Keratinocyte (primary cell): ENCODE data around the gene TAS2R8.

ENCODE experiments used
- EZH2 ChIP-seq: IDR thresholded peaks from one replicate; pipeline ENCODE4 v1.6.1; 2012; ENCODE audit warnings: inconsistent platforms, mild to moderate bottlenecking, low read length, moderate library complexity
- TF ChIP-seq, protein P1 (sequence below), 3 experiments: IDR thresholded peaks in 1 of 3; conservative IDR thresholded peaks in 1 of 3; optimal IDR thresholded peaks in 1 of 3; 2 replicates in 2 of 3; 3 replicates in 1 of 3; pipeline versions ENCODE3 to v1.5.1; 2011; ENCODE audit warnings: low read length in 3 of 3, mild to moderate bottlenecking in 3 of 3, moderate library complexity in 2 of 3, control low read depth in 1 of 3, inconsistent platforms in 1 of 3; ENCODE audit not compliant: insufficient read depth in 2 of 3; ENCODE audit errors: extremely low read depth in 1 of 3

GRCh38 chr12:10849425-10849878 is 42.4 kb upstream of the TAS2R8 start, which contains the start of gene PRR4:
- TF ChIP-seq, protein P1, sequence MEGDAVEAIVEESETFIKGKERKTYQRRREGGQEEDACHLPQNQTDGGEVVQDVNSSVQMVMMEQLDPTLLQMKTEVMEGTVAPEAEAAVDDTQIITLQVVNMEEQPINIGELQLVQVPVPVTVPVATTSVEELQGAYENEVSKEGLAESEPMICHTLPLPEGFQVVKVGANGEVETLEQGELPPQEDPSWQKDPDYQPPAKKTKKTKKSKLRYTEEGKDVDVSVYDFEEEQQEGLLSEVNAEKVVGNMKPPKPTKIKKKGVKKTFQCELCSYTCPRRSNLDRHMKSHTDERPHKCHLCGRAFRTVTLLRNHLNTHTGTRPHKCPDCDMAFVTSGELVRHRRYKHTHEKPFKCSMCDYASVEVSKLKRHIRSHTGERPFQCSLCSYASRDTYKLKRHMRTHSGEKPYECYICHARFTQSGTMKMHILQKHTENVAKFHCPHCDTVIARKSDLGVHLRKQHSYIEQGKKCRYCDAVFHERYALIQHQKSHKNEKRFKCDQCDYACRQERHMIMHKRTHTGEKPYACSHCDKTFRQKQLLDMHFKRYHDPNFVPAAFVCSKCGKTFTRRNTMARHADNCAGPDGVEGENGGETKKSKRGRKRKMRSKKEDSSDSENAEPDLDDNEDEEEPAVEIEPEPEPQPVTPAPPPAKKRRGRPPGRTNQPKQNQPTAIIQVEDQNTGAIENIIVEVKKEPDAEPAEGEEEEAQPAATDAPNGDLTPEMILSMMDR (optimal IDR thresholded peaks at IDR 0.05 in 1 of 3, IDR thresholded peaks at IDR 0.05 in 1 of 3, conservative IDR thresholded peaks at IDR 0.05 in 1 of 3; ENCODE audit: extremely low read depth in 1 of 3, insufficient read depth in 2 of 3, low read length in 3 of 3): no peak
- no peak for TF ChIP-seq EZH2
